HEK293T (cell line): ENCODE data around the gene PFKP.

Experiments used
- CTCF ChIA-PET: fragments of 350-600 bp; formaldehyde crosslinking; extraction: SDS; loops from one replicate; lab custom pipeline; 2021; ENCODE audit warnings: antibody characterized with exemption, inconsistent platforms; lab: Yijun Ruan, JAX
- POLR2A ChIA-PET: fragments of 350-600 bp; formaldehyde crosslinking; extraction: SDS; loops from one replicate; lab custom pipeline; 2020; ENCODE audit warnings: antibody characterized with exemption, inconsistent platforms; lab: Yijun Ruan, JAX
- DNase-seq: peaks from one replicate; pipeline ENCODE4 v3.0.0; 2012; ENCODE audit warnings: mixed read lengths; ENCODE audit errors: extremely low spot score
- ARNT ChIP-seq: fragments of 450-650 bp; IDR thresholded peaks from 2 replicates; pipeline ENCODE4 v1.6.1; 2017; ENCODE audit warnings: mild to moderate bottlenecking
- BHLHE40 ChIP-seq: fragments of 450-650 bp; IDR thresholded peaks from 2 replicates; pipeline ENCODE4 v1.6.1; 2016; ENCODE audit warnings: mild to moderate bottlenecking, moderate library complexity, borderline replicate concordance
- CTBP1 ChIP-seq: fragments of 450-650 bp; IDR thresholded peaks from 2 replicates; pipeline ENCODE4 v1.6.1; 2016; ENCODE audit warnings: borderline replicate concordance
- ELF4 ChIP-seq: fragments of 450-650 bp; IDR thresholded peaks from 2 replicates; pipeline ENCODE4 v1.6.1; 2017; ENCODE audit warnings: antibody characterized with exemption
- FOXA1 ChIP-seq: fragments of 450-650 bp; IDR thresholded peaks from 2 replicates; pipeline ENCODE4 v1.6.1; 2016; ENCODE audit warnings: mild to moderate bottlenecking
- FOXK2 ChIP-seq: fragments of 450-650 bp; IDR thresholded peaks from 2 replicates; pipeline ENCODE4 v1.6.1; 2016; ENCODE audit warnings: mild to moderate bottlenecking
- FOXM1 ChIP-seq: fragments of 450-650 bp; IDR thresholded peaks from 2 replicates; pipeline ENCODE4 v1.6.1; 2017; ENCODE audit warnings: mild to moderate bottlenecking, borderline replicate concordance
- HDGF ChIP-seq: fragments of 450-650 bp; IDR thresholded peaks from 2 replicates; pipeline ENCODE4 v1.6.1; 2017; ENCODE audit warnings: antibody characterized with exemption, borderline replicate concordance
- L3MBTL2 ChIP-seq: fragments of 450-650 bp; conservative IDR thresholded peaks from 2 replicates; pipeline ENCODE4 v1.6.1; 2016; ENCODE audit warnings: mild to moderate bottlenecking
- LEF1 ChIP-seq: fragments of 450-650 bp; IDR thresholded peaks from 2 replicates; pipeline ENCODE4 v1.6.1; 2017; ENCODE audit warnings: mild to moderate bottlenecking, borderline replicate concordance
- NFRKB ChIP-seq: fragments of 450-650 bp; IDR thresholded peaks from 2 replicates; pipeline ENCODE4 v1.6.1; 2016; ENCODE audit warnings: mild to moderate bottlenecking, moderate library complexity
- SP1 ChIP-seq: fragments of 450-650 bp; IDR thresholded peaks from 2 replicates; pipeline ENCODE4 v1.6.1; 2017
- SUZ12 ChIP-seq: fragments of 450-650 bp; IDR thresholded peaks from 2 replicates; pipeline ENCODE4 v1.6.1; 2016; ENCODE audit warnings: mild to moderate bottlenecking
- TARDBP ChIP-seq: fragments of 450-650 bp; IDR thresholded peaks from 2 replicates; pipeline ENCODE4 v1.6.1; 2016
- ZNF384 ChIP-seq: fragments of 450-650 bp; IDR thresholded peaks from 2 replicates; pipeline ENCODE4 v1.6.1; 2016
- TF ChIP-seq, protein P1 (sequence below): fragments of 450-650 bp; IDR thresholded peaks from 2 replicates; pipeline ENCODE4 v1.6.1; 2016

The PFKP gene

GRCh38 chr10:3108033-3108432 is 40.7 kb downstream of the PFKP start:
- ChIA-PET CTCF (interaction anchor here (0.6 kb wide), 1 partner anchor 1838 kb away, joined by 3 read pairs; no protein-coding TSS in a partner anchor), POLR2A (no interaction called here)
- no peak for DNase-seq
- TF ChIP-seq ZNF384 (no peak), FOXA1 (no peak), FOXK2 (no peak), SP1 (no peak), NFRKB (no peak), LEF1 (no peak), ELF4 (no peak), CTBP1 (no peak), ARNT (no peak), L3MBTL2 (no peak), HDGF (no peak), BHLHE40 (no peak), TARDBP (no peak), FOXM1 (no peak)
- TF ChIP-seq, protein P1, sequence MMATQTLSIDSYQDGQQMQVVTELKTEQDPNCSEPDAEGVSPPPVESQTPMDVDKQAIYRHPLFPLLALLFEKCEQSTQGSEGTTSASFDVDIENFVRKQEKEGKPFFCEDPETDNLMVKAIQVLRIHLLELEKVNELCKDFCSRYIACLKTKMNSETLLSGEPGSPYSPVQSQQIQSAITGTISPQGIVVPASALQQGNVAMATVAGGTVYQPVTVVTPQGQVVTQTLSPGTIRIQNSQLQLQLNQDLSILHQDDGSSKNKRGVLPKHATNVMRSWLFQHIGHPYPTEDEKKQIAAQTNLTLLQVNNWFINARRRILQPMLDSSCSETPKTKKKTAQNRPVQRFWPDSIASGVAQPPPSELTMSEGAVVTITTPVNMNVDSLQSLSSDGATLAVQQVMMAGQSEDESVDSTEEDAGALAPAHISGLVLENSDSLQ, result no peak

DNA sequence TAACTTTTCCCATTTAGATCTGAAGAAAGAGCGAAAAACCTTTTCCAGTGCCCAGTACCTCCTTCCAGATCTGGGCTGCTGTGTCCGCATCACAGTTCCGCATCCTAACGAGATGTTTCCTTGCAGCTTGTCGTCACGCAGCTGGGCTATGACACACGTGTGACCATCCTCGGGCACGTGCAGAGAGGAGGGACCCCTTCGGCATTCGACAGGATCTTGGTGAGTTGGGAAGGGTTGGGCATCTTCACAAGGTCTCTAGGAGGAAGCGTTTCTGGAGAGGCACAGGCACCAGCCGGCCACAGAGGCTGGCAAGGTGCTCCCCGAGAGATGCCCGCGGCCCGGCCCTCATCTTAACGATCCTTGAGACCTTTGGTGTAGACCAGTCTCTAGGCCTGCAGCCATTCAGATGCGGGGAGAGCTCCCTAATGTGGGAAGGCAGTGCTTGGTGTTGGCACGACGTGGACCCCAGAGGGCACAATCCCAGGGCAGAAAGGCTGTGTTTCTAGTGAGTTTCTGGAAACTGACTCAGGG is 41.3 kb downstream of the PFKP start:
- no peak for TF ChIP-seq LEF1
- no peak for TF ChIP-seq CTBP1
- DNase-seq, result no peak
- POLR2A ChIA-PET, result no interaction called here
- CTCF ChIA-PET, result no interaction called here

- CTCF ChIA-PET, result no interaction called here
- POLR2A ChIA-PET, result no interaction called here
- TF ChIP-seq FOXA1, result no peak
- TF ChIP-seq TARDBP, result no peak
- TF ChIP-seq ELF4, result no peak
- TF ChIP-seq FOXK2, result no peak
- TF ChIP-seq ZNF384, result no peak
- no peak for DNase-seq
Observed at GRCh38 chr10:3109196-3109595, 41.8 kb downstream of the PFKP start.

- CTCF ChIA-PET, result no interaction called here
- no peak for DNase-seq
- TF ChIP-seq BHLHE40 (no peak), TARDBP (no peak), LEF1 (no peak), SP1 (no peak), ARNT (no peak), ZNF384 (no peak), FOXA1 (no peak), SUZ12 (no peak), FOXM1 (no peak), ELF4 (no peak), NFRKB (no peak), L3MBTL2 (no peak), CTBP1 (no peak), FOXK2 (no peak), HDGF (no peak)
- TF ChIP-seq, protein P1, result no peak
- POLR2A ChIA-PET, result no interaction called here
Observed at GRCh38 chr10:3109633-3110032, 42.3 kb downstream of the PFKP start.

DNA sequence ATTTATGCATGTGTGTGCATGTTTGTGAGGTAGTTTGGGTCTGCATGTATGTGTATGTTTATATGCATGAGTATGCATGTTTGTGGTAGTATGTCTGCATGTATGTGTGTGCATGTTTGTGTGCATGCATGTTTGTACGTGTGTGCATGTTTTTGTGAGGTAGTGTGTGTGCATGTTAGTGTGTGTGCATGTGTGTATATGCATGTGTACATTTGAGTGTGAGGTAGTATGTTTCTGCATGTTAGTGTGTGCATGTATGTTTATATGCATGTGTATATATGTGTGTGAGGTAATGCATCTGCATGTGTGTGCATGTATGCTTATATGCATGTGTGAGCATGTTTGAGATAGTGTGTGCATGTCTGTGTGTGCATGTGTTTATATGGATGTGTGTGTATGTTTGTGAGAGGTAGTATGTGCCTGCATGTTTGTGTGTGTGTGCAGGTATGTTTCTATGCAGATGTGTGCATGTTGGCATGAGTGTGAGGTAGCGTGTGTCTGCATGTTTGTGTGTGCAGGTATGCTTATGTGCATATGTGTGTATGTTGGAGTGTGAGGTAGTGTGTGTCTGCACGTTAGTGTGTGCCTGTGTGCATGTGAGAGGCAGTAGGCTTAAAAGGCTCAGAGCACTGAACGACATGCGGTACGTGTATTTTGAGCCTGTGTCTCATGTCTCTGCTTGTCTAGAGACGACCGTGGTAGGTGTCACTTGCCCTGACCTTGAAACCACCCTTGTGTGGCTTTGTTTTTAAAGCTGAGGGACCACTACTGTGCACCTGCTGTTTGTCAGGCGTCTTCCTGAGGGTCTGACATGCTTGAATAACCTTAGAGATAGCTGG is 43.7 kb downstream of the PFKP start:
- no peak for DNase-seq
- ChIA-PET POLR2A (no interaction called here), CTCF (no interaction called here)
- TF ChIP-seq FOXM1 (no peak), TARDBP (peak; percentile 80), SP1 (no peak)

- ChIA-PET CTCF (no interaction called here), POLR2A (no interaction called here)
- no peak for DNase-seq
- TF ChIP-seq FOXM1 (no peak), BHLHE40 (no peak), ZNF384 (no peak), ELF4 (no peak)
Observed at GRCh38 chr10:3111621-3112163, 44.3 kb downstream of the PFKP start.

DNA sequence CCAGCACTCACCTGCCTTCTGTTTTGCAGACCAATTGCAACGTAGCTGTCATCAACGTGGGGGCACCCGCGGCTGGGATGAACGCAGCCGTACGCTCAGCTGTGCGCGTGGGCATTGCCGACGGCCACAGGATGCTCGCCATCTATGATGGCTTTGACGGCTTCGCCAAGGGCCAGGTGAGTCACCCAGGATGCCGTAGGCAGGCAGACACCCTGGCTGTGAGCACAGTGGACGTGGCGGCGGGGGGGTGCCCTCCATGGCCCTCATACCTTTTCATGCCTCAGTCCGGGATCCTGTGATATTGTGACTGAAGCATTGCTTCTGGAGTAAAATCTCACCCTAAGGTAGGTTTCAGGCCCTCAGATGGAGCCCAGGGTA is 46.0 kb downstream of the PFKP start:
- no peak for TF ChIP-seq SUZ12
- TF ChIP-seq, protein P1, result no peak
- DNase-seq, result no peak
- ChIA-PET CTCF (no interaction called here), POLR2A (no interaction called here)
